NT2/D1 (cell line): ENCODE data around the gene ADGRA1.

Experiments
- YY1 ChIP-seq: IDR thresholded peaks from 2 replicates; pipeline ENCODE4 v1.6.1; 2011; ENCODE audit not compliant: insufficient read length, insufficient read depth
- ZNF274 ChIP-seq: IDR thresholded peaks from 2 replicates; pipeline ENCODE4 v1.6.1; 2011; ENCODE audit warnings: mild to moderate bottlenecking, low read depth, low read length

GRCh38 chr10:133168617-133169031 is 80.9 kb downstream of the ADGRA1 start:
- no peak for TF ChIP-seq ZNF274
- TF ChIP-seq YY1 = no peak
